GM21717 (cell line): ENCODE data around the gene KRT76.
"Not testable (repeated sequence)": the region's sequence is repeated elsewhere in the genome, so short reads cannot be mapped to it uniquely, and the experiment has no call there.

ENCODE experiments used
- ATAC-seq: cut with Tn5 transposase; IDR thresholded peaks from one replicate; pipeline ENCODE4 v1.9.1; 2021; ENCODE audit warnings: mild to moderate bottlenecking, moderate library complexity; ENCODE audit not compliant: unreplicated experiment

The KRT76 gene

DNA sequence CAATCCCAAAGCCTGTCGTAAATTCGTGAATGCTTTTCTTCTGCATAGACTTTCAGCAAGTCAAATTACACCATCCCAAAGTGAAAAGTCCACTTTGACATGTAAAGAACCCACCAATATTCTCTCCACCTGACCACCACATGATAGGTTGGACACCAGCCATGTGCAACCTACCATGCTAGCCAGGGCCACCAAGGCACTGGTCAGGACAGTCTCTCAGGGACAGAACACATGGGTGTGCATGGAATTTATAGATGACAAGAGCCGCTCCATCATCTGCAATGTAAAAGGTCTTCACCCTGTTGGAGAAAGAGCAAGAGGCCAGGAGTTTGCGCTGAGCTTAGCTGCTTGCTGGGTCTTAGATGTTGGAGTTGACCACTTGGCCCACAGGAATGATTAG is 5.4 kb upstream of the KRT76 start:
- ATAC-seq, result no peak

DNA sequence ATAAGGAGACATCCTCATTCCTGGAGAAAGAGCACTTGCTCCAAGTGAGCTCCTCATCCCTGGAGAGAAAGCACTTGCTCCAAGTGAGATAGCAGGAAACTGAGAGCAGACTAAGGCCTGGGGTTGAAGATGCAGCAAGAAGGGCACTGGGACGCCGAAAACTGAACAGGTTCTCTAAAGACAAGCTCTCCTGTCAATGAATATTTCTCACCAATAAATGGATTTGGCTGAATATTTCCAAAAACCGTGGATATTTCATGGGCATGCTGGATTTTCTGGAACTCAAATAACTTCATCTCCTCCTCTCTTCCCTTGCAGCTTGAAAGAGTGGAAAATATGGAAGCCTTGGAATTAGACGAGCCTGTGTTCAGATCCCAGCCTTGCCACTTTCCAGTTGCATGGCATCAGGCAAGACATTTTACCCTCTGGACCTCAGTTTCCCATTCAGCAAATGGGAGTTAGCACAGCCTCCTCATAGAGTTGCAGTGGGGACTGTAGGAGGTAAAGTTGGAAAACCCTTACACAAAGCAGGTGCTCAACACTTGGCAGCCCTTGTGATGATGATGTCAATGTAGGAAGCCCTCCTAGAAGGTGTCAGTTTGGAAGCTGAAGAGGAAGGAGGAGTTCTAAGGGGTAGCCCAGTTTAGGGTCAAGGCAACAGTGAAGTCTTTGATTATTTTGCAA is 4.4 kb upstream of the KRT76 start:
- ATAC-seq, result no peak

DNA sequence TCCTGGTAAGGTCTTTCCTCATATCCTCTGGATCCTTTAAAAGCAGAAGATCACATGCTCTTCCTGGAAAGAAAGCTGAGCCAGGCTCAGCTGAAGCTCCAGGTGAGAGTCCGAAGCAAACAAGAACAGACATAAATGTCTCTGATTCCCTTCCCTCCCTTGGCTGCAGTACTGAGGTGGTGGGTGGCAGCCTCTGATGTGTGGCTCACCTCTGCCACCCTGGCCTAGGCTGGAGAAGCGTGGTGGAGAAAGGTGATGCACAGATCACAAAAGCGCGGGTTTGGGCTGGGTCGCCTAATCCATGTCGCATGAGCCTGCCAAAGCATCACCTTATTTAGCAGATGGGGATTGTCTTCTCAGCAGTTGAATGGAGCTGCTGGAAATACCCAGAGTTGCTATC is 2.8 kb upstream of the KRT76 start:
- no peak for ATAC-seq

DNA sequence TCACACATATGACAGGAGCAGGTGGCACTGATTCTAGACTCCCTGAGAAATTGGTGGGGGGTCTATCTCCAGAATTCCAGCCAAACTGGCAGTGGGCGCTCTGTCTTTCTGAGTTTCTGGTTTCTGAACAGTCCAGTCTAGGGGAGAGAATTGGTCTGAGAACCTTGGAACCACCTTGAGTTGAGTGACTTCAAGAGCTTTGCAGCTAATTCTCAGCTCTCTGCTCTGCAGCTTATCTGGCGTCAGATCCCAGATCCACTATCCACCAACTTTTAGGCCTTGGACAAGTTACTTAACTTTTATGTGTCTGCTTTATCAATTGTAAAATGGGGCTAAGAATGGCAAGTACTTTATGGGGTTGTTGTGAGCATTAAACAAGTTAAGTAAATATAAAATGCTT is 1.7 kb upstream of the KRT76 start:
- no peak for ATAC-seq

DNA sequence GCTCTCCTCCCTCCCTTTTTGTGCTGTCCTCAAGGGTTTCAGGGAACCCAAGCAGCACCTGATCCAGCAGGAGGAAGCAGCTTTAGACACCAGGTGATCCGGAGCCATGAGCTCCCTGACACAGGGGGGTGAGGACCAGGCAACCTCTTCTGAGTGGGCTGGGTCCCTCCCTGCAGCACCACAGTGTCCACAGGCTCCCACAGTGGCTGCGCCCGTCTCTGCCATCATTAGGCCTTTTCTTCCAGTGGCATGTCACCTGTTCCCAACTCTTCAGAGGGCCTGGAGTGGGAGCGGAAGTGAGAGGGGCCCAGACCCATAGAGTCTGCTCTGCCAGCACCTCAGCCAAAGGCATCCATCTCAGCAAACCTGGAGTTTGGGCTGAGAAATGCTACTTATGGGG is 421 bp upstream of the KRT76 start:
- ATAC-seq, result no peak

DNA sequence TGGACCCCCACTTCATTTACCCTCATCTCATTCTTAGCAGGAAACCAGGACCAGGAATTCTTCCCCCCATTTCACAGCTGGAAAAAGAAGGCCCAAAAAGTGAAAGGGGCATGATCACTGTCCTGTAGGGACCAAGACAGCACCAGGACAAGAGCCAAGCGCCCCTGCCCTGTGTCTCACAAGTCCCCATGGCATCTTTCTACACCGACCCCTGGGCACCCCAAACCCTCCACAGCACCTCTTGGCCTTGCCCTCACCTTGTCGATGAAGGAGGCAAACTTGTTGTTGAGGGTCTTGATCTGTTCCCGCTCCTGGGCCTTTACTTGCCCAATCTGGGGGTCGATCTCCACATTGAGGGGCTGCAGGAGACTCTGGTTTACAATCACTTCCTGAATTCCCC is 710 bp downstream of the KRT76 start:
- no peak for ATAC-seq

DNA sequence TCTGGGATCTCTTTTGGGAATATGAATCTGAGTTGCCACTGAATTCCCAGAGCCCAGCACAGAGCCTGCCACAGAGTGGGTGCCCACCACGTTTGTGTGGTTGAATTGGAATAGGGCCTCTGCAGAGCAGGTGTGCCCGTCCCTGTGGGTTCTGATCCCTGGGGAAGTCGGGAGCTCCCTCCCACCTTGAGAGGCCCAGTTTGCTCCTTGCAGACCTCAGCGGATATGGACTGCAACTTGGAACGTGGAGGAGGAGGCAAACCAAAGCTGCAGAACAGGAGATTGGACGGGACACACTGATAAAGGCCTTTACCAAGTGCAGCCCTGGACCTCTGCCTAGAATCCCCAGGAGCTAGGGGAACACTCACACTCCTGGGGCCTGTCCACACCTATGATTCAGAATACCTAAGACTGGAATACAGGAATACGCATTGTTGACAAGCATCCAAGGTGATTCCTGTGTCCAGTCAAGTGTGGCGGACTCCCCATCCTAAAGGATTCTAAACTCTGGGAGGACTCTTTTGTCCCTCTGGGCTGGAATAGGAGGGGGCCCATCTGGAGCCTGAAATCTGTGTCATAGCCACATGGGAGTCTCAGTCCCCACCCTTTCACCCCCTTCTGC is 2.4 kb downstream of the KRT76 start:
- no peak for ATAC-seq

DNA sequence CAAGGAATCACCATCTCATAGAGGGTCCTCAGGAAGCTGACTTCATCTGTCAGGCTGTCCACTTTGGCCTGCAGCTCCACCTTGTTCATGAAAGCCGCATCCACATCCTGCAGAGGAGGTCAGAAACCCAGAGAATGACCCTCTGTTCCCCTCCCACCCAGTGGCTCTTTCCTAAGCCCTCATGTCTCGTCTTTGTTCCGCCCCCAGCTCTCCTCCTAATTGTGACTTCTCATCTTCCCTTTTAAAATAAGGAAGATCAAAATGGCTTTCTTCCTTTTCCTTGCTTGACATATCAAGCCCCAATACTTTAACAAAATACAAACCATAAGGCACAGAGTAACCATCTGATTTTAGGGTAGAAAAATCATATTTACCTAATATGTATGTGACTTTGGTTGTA is 4.4 kb downstream of the KRT76 start:
- no peak for ATAC-seq

DNA sequence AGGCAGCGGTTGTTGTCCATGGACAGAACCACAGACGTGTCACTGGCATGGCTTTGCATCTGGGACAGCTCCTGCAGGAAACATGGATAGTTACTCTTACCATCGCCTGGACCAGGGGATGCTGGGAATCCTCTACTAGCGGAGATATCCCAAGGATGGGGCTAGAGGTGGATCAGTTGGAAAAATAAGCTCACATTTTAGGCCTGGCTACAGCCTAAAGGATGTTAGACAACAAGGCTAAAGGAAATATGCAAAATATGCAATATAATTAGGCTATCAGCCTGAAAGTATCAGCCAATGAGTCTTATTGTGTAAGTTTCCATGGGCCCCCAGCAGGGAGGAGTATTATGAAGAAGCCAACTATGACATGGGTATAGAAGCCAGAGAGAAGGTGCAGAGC is 5.0 kb downstream of the KRT76 start:
- no peak for ATAC-seq

DNA sequence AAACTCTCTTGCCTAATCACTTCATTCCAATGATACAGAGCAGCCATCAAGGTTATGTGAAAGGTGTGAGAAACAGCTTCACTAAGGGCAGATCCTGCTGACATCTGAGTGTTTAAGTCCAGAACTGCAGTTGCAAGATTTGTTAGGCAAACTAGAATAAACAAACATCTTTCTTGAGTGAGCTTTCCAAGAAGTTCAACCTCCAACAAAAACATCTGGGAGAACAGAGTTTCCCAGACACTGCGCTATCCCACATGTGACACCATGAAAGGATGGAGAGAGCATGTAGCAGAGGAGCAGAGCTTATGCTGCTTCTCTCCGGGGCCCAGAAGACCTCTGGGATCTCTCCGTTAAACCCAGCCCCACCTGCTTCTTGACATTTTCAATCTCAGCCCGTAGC is 5.6 kb downstream of the KRT76 start:
- no peak for ATAC-seq

DNA sequence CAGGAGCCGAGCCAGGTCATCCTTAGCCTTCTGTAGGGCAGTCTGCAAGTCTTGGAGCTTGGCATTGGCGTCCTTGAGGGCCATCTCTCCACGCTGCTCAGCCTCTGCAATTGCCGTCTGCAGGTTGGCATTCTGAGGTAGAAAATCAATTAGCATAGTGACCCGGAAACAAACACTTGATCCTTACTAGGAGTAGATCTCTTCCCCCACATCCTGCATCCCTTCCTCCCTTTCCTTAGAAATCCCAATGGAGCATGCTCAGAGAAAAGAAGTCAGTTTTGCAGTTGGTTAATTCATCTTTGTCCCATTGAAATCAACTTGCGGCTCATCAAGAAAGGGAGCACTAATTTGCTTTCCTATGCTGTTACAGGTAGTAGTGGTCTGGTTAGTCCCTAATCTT is 6.1 kb downstream of the KRT76 start:
- ATAC-seq, result no peak

DNA sequence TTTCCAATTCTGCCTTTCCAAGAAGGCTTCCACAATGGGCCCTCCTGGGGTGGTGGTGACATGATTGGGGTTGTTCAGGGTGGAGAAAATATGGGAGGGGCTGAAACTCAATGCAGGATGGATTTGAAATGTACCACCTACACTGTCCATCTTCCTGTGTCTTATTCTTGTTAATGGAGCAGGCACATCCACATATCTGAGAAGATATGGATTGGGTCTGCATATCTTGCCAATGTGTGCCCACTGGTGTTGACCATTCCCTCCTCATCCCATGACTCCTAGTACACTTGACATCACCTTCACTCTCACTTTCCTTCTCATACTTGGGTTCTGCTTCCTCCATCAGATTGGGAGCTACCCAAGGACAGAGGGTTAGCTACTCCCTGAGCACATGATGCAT is 7.2 kb downstream of the KRT76 start:
- no peak for ATAC-seq

DNA sequence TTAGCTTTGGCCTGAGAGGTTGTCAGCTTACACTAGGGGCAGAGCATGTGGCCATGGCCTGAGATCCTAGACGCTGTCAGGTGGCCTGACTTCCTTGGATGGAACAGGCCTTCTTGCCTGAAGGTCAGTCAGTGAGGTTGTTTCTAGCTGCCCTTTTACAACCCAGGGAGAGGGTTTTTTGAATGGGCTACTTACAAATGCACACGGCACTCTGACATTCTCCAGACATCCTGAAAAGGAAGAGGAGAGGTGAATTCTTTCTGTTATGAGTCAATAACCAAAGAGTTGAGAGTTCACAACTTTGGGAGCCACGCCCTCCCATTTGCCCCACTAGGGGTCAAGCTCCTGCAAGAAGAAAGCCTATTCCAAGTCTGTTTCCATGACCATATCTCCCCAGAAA is 7.8 kb downstream of the KRT76 start:
- no peak for ATAC-seq

DNA sequence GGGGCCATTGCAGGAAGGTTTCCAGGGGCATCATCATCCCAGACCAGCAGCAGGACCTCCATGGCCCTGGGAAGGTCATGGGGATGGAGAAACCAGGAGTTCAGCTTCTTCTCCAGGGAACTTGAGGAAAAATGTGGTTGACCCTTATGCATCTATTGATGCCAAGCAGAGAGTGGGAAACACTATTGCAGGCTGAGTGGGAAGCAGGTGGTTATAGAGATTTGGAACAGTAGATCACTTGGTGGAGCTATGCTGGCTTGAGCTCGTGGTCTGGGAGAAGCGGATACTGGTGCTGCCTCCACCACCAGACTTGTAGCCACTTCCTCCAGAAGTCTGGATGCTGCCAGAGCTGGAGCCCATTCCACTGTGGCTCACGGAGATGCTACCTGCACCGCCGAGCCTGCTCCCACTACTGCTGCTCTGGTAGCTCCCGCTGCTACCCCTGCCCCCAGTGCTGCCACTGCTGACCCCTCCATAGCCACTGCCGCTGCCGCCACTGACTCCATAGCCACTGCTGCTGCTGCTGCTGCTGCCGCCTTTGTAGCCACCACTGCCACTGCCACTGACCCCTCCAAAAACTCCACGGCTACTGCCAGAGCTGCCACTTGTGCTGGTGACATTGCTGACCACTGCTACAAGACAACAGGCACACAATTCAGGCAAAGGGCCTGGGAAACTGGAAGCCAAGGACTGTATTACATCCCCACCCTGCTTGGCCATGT is 8.5 kb downstream of the KRT76 start:
- no peak for ATAC-seq

DNA sequence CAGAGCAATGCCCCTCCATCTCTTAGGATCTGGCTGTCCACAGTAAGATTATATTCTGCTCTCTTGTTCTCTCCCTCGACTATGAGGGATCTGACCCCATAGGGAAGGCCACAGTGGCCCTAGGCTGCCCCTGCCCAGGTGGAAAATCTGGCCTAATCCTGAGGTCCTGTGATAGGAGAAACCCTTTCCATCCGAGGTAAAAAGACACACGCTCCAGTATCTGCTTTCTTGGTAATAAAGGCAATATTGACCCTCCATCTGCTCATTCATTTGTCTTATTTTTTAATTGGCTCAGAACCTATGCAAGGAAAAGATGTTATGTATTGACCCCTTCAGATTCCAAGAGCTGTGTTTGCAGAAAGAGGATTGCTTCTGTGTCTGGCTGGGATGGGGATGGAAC is 9.7 kb downstream of the KRT76 start:
- no peak for ATAC-seq

DNA sequence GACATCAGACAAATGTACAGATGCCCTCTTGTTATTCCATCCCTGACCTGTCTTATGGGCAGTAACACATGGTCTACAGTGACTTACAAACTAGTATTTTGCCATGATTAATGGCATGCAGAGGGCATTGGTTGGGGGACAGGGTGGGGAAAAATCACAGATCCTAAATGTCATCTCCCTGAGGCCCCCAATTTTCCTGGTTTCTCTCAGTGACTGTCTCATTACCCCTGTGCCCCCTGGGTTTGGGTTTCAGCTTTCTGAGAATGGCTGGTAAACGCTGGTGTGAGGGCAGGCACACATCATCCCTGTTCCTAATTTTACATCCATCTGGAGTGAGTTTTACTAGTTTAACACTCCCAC is 10.1 kb downstream of the KRT76 start:
- no peak for ATAC-seq

DNA sequence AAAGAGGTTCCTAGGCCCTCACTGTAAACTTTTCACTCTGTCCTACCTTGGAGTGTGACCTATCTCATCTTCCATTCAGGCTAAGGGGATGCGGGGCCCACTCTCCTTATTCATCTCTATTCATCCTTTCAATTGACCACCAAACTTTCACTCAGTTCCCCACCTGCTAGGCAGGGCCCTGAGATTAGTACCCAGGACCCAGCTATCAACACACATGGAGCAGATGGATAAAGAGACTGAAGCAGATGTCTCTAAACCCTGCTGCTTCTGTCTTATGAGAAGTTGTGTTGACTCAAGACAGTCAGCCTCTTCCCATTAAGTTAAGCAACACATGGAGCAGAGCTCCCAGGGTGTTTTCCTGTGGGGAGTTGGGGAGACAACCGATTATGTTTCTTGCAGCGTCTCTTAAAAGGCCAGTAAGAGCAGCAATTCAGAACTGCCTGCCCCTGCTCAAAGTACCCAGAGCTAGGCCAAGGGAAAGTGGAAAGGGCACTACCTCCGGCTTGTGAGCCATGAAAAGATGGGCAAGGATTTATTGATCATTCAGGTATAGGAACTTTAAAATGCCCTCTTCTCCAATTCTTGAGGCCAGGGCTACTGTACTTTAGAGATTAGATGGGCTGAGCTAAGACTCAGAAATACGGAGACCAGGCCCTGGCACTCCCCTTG is 10.7 kb downstream of the KRT76 start:
- ATAC-seq, result no peak

DNA sequence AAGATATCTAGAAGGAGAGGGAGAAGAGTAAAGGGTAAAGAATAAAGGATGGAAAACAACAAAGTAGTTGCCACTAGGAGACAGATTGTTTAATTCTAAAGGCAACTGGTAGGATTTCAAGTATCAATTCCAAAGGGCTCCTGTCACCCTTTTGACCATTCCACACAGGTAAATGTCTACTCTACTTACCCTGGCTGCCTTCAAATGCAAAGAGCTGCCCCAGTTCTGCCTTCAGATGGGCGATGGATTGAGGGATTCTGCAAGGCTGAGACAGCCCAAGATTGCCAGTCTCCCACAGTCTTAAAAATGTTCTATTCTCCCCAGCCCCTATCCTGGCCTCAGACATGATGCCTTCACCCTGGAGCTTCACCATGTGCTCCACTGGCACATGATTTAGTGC is 11.4 kb downstream of the KRT76 start:
- no peak for ATAC-seq

DNA sequence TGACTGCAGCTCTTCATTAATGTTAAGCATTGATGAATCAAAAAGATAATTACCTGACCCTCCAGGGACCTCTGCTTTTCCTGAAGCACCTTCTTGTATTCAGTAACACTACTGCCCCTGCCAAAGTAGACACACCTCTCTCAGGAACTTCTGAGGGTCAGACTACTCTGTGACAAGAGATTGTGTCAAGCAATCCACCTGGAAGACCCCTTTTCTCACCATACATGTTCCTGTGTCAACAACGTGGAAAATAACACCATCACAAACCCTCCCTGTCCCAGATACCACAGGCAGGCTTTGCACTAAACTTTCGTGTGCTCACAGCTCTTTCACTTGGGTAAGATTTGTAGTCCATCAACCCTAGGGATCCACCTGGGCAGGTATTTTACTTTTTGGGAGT is 13.2 kb downstream of the KRT76 start:
- ATAC-seq, result no peak

DNA sequence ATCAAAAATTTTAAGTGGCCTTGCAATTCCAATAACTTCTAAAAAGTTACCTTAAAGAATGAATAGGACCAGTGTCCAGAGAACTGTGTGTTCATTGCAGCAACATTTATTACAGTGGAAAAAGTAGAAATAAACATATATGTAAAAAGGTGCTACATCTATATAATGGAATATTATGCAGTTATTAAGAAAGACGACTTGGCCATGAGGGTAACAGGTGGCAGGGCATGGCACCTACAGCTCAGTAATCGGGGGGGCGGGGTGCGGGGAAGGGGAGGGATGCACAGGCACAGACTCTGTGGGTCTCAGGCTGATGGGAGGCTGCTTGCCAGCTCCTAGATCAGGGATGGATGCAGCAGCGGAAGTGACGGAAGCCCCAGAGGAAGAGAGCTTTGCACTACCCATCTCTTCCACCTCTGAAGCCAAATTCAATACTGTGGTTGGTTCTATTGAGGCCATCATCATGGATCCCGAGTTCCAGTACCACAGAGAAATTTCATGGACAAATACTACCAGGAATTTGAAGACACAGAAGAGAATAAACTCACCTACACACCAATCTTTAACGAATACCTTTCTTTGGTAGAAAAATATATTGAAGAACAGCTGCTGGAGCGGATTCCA is 14.0 kb downstream of the KRT76 start:
- ATAC-seq, result no peak

DNA sequence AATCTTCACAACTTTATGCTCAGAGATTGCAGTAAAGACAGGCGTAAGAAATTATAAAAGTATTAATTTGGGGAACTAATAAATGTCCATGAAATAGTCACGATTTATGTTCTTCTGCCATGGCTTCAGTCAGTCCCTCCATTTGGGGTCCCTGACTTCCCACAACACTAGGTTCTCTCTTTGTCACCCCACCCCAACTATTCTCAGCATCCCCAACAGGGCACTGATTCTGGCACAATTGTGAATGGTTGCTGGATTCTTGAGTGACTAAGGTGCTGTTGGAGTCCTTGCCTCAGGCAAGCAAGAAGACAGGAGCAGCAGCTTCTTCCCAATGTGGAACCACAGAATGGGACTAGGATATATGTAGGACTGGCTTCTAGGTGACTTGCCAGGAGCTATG is 15.3 kb downstream of the KRT76 start:
- ATAC-seq, result no peak

DNA sequence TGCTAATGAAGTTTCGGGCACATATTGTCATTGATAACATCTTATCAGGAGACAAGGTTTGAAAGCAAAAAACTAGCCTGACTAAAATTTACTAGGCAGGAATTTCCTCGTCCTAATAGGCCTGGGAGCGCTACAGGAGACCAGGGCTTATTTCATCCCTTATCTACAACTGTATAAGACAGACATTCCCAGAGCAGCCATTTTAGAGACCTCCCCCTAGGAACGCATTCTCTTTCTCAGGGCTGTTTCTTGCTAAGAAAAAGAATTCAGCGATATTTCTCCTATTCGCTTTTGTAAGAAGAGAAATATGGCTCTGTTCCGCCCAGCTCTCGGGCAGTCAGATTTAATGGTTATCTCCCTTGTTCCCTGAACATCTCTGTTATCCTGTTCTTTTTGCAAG is 15.9 kb downstream of the KRT76 start:
- ATAC-seq, result not testable (repeated sequence)
